Prostate gland (tissue), 2 donors: Measurements from ENCODE around the gene MAML1.

ENCODE experiments used
- POLR2A ChIP-seq: fragments of 450-650 bp; IDR thresholded peaks from one replicate; pipeline ENCODE4 v1.6.1; 2016; ENCODE audit warnings: antibody characterized with exemption, mild to moderate bottlenecking
- POLR2AphosphoS5 ChIP-seq: sonication (generic); formaldehyde crosslinking; IDR thresholded peaks from one replicate; pipeline ENCODE4 v1.6.1; 2017; ENCODE audit warnings: antibody characterized with exemption
- TF ChIP-seq, protein P1 (sequence below), 4 experiments: fragments of 200-600 bp in 2 of 4; fragments of 450-650 bp in 2 of 4; sonication (generic) in 2 of 4; IDR thresholded peaks; 1 replicate in 3 of 4; 2 replicates in 1 of 4; pipeline ENCODE4 v1.5.1; 2016 to 2019; ENCODE audit warnings: antibody characterized with exemption in 4 of 4, mild to moderate bottlenecking in 2 of 4, moderate library complexity in 2 of 4

- TF ChIP-seq POLR2A (no peak), POLR2AphosphoS5 (no peak)
- TF ChIP-seq, protein P1, sequence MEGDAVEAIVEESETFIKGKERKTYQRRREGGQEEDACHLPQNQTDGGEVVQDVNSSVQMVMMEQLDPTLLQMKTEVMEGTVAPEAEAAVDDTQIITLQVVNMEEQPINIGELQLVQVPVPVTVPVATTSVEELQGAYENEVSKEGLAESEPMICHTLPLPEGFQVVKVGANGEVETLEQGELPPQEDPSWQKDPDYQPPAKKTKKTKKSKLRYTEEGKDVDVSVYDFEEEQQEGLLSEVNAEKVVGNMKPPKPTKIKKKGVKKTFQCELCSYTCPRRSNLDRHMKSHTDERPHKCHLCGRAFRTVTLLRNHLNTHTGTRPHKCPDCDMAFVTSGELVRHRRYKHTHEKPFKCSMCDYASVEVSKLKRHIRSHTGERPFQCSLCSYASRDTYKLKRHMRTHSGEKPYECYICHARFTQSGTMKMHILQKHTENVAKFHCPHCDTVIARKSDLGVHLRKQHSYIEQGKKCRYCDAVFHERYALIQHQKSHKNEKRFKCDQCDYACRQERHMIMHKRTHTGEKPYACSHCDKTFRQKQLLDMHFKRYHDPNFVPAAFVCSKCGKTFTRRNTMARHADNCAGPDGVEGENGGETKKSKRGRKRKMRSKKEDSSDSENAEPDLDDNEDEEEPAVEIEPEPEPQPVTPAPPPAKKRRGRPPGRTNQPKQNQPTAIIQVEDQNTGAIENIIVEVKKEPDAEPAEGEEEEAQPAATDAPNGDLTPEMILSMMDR (IDR thresholded peaks at IDR 0.05) = peak in 1 of 4 experiments; percentile 6
Observed at GRCh38 chr5:179805529-179806249, 73.1 kb downstream of the MAML1 start.
